Adipose tissue (tissue), 3 donors: Measurements from ENCODE around the gene NRARP. TPM values are rescaled to one million over a fixed set of nuclear protein-coding genes. Genes with fewer than 3 reads are reported as not detected.

ENCODE experiments used
- H3K27ac ChIP-seq: one replicate; pipeline ENCODE4 v1.5.1; 2013; ENCODE audit warnings: low read depth, low read length
- WGBS, 3 donors: extraction: QIAGEN DNeasy Blood & Tissue Kit; methylation state at CpG; one replicate each; pipeline ENCODE4 v1.1.7; 2013; 5-methylcytosine and 5-hydroxymethylcytosine counted together
- polyA plus RNA-seq, 3 donors: library from polyadenylated mRNA; stranded (reverse); fragments of 200-250 nt; gene quantifications; one replicate each; pipeline ENCODE4 v1.2.3, GENCODE V29; 2013
- donor health status: healthy with polysubstance abuse.
- donor health status: Bipolar disorder and iron deficiency.
- donor health status: healthy.

The NRARP gene
- polyA plus RNA-seq, 3 donors: 2.3 to 5.9 (median 3.8) TPM

- 38 to 62% (median 52%) methylated on average over 14 of the region's 14 CpGs for WGBS, 3 donors
Measured at GRCh38 chr9:137286975-137287383, 15.1 kb downstream of the NRARP start.

DNA sequence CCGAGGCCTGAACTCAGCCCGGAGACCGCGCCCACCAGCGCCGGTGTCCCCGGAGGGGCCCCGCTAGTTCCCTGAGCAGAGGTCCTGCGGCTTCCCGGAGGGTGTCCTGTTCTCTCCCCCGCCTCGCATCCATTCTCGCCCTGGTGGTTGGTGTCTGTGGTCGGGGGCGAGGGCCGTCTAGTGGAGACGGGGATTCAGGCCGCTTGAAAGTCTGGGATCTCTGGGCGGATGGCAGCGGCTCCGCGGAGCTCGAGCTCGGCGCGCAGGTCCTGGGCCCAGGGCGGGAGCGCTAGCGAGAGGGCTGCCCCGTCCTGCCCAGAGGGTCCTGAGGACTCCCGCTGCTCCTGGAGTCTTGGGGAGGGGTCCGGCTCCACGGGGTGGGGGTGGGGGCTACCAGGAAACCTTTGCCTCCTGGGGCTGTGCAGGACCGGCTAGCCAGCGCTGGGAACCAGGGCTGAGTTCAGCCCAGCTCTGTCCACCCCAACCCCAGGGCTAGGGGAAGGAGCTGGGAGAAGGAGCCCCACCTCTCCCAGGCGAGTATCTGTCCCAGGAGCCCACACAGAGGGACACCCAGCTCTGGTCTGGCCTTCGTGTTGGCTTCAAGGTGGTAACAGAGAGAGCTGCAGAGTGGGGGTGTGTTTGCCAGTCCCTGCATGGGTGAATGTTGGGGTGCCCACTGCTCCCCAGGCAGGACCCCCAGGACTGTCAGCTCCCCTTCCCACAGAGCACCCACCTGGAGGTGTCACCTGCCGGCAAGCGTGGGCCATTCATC lies 20.5 kb downstream of the NRARP start:
- no peak overlapping the region for H3K27ac ChIP-seq
- WGBS, 3 donors: 69 to 83% (median 79%) methylated on average over 22 to 39 of the region's 39 CpGs

More at GRCh38 chr9:137286975-137287383, 15.1 kb downstream of the NRARP start:
- no peak overlapping the region for H3K27ac ChIP-seq

DNA sequence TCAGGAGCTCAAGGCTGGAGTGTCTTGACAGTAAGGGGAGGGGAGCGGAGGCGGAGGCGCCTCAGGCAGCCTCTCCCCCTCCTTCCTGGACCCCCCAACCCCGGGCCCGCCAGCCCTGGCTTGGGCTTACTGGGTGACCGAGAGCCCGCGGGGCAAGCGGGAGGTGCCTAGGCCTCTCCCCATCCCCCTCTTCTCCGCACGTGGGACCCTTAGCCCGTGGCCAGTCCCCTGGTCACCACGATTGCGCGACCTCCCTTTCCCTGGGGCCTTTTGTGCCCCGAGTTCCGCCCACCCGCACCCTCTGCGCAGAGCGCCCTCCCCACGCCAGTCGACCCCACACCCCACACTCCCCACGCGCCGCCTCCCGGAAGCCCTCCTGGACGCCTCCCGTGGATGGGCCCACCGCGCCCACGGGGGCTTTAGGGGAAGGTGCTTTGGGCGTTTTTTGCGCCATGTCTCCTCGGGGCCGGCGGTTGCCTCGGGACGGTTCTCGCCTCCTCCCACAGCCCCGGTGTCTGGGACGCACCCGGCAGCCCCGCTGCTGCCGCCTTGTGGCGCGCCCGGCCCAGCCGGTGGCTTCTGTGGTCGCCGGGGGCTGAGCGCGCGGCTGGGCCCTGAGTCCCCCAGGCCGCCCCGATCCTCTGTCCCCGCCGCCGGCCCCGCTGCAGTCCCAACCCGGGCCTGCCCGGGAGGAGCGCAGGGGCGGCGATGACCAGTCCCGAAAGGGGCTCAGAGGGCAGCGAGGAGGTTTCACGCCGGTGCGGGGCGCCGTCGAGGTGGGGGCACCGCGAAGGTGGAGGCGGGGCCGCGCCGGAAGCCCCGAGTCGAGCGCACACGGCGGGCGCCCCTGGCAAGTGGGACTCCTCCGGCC lies 21.4 kb downstream of the NRARP start:
- H3K27ac ChIP-seq: no peak overlapping the region
- WGBS, 3 donors: 47 to 63% (median 58%) methylated on average over 62 to 85 of the region's 85 CpGs

DNA sequence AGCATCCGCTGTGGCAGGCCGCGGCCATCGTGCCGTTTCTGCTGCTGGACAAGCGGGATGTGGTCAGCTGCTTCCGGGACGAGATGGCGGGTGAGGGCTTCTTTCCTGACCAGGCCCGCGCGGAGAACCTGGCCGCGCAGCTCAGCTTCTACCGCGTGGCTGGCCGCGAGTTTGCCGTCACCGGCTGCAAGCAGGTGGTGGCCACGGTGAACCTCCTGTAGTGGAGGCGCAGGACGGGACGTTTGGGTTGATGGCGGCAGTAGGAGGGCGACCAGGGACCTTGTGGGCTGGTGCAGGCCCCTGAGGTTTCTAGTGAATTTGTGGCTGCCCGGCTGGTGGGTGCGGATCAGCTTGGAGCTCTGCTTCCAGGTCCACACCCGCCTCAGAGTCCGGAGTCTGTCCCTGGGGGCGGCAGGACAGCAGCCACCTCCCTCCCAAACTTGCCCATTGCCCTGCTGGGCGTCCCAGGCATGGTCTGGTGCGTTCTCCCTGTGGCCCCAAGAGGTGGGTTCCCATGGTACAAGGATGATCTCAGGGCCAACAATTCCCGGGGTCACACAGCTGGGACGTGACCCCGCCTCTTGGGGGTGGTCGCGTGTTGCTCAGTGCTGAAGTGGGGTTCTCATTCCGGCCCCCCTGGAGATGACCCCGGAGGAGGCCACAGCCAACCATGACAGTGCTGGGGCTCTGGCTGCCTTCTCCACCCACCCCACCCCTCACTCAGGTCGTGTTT lies 22.2 kb downstream of the NRARP start:
- WGBS, 3 donors: 89 to 93% (median 89%) methylated on average over 39 to 41 of the region's 41 CpGs
- no peak overlapping the region for H3K27ac ChIP-seq

GRCh38 chr9:137278721-137279711 lies 23.1 kb downstream of the NRARP start:
- no peak overlapping the region for H3K27ac ChIP-seq
- WGBS, 3 donors: 84 to 88% (median 86%) methylated on average over 129 to 139 of the region's 139 CpGs

- no peak overlapping the region for H3K27ac ChIP-seq
- 5 to 30% (median 10%) methylated on average over 48 to 54 of the region's 54 CpGs for WGBS, 3 donors
Measured at GRCh38 chr9:137278061-137278701, 23.9 kb downstream of the NRARP start.

DNA sequence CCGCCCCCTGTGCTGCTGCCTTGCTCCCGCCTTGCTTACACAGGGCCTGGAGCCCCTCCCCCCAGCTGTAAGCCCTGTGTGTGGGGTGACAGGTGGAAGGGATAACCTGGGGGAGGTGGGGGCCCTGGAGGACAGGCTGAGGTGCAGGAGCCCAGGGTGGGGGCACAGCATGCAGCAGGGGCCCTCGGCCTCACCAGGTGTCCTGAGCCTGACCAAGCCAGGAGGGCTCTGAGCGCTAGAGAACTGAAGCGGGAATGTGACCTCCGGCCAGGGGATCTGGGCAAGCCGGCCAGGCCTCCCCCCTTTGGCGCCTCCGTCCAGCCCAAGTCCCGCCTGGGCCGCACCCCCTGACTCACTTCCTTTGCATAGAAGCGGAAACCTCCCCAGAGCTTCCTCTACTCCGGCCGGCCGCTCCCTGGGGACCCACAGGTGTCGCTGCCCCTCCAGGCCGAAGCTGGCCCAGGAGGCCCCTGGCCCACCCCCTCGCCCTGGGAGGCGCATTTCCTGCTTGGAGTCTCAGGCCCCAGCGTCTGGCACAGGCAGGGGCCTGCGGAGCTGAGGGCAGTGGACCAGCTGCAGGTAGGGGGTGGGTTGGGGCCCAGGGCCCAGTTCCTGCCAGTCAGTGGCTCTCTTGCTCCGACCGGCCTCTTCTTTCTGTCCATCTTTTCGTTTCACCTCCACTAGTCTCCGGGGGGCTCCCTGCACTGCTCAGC lies 24.6 kb downstream of the NRARP start, which contains the start of gene TOR4A:
Gene TOR4A, plus strand, starts transcription at position 398 of the 713 bp plus-strand sequence. CDS start 964 bp downstream, outside the sequence.
- 3 to 17% (median 4%) methylated on average over 24 to 25 of the region's 25 CpGs for WGBS, 3 donors
- no peak within 1 kb of the TSS for H3K27ac ChIP-seq

- 31 to 37% (median 37%) methylated on average over 30 of the region's 30 CpGs for WGBS, 3 donors
- no peak overlapping the region for H3K27ac ChIP-seq
Measured at GRCh38 chr9:137276473-137277328, 25.4 kb downstream of the NRARP start.

DNA sequence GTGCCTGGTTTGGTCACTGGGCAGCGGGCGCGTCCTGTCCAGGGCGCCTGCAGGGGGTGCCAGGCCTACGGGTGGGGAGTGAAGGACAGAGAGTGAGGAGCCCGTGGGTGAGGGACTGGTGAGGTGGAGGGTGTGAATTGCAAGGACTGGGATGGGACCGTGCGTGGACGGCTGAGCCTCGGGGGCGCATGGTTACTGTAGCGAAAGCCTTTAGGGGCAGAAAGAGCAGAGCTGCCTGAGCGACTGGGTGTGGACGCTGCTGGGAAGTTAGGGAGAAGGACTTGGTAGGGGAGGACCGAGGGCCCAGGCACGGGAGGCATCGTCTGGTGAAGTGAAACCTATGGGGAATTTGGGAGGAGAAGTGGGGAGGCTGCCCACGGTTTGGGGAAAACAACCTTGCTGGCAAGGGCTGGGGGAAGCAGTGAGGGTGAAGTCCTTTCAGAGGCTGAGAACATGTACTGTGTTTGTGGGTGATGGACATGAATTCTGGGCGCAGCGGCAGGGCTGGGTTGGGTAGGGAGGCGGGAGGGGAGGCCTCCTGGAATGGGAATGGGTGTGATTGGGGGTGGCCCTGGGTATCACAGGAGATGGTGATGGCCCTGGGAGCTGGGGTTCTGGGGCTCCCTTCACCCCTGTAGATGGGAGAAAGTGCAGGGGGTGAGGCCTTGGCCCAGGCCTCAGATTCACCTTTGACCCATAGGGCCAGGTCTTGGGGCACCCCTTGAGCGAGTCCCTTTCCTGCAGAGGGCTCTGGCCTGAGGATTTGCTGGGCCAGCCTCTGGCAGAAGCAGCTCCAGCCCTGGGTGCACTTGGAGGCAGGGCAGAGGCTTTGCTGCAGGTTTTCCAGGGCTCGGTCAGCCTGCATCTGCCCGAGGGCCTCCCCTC lies 26.2 kb downstream of the NRARP start:
- WGBS, 3 donors: 78 to 83% (median 80%) methylated on average over 24 of the region's 24 CpGs
- H3K27ac ChIP-seq: no peak overlapping the region

- WGBS, 3 donors: 62 to 88% (median 82%) methylated on average over 10 of the region's 10 CpGs
- no peak overlapping the region for H3K27ac ChIP-seq
Measured at GRCh38 chr9:137275203-137275587, 26.9 kb downstream of the NRARP start.

DNA sequence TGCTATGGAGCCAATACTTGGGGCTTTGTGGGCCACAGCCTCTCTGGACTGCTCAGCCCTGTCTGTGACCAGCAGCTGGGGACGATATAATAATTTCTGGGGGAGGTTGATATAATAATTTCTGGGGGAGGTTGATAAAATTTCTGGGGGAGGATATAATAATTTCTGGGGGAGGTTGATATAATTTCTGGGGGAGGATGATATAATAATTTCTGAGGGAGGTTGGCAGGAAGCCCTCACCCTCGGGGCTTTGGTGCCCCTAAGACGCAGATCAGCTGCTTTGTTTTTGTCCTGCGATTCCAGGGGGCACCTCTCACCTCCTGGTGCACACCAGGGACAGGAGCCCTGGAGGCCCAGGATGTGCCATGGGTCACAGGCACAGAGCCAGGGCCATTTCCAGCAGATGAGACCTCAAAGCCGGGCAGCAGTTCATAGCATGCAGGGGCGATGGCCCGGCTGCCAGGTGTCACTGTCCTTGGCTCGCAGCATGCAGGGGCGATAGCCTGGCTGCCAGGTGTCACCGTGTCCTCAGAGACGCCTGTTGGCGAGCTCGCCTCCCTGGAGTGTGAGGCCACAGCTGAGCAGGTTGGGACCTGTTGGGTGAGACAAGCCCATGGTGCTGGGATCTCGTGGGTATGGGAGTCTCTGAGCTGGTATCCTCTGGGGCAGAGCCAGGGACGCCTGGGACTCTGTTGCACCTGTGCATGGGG lies 28.3 kb downstream of the NRARP start:
- WGBS, 3 donors: 40 to 85% (median 80%) methylated on average over 15 of the region's 15 CpGs
- H3K27ac ChIP-seq: no peak overlapping the region

DNA sequence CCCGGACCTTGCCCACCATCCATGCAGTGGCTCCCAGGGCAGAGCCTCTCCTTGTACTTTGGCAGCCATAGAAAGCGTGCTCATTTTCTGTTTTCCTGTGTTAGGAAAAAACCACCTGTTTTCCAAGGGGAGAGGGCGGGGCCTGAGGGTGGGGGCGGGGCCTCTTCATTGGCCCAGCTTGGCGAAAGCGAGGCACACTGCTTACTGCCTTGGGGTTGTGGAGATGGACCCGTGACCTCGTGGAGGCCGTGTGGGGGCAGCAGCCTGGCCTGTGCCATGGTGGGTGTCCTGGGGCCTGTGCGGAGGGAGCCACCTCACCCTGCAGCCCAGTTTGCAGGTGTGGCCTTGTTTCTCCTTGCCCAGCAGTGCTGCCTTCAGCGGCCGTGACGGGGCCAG lies 29.0 kb downstream of the NRARP start:
- 41 to 86% (median 86%) methylated on average over 13 of the region's 13 CpGs for WGBS, 3 donors
- no peak overlapping the region for H3K27ac ChIP-seq

GRCh38 chr9:137272241-137273094 lies 29.6 kb downstream of the NRARP start:
- H3K27ac ChIP-seq: no peak overlapping the region
- WGBS, 3 donors: 93 to 94% (median 94%) methylated on average over 35 to 39 of the region's 39 CpGs
